HFFc6 (cell line): ENCODE measurements around the gene NACC1. TPM values are rescaled to one million over a fixed set of nuclear protein-coding genes. Genes with fewer than 3 reads are reported as not detected.

Source experiments
- DNase-seq: peaks from one replicate; pipeline ENCODE4 v3.0.0-alpha.2; 2018
- H3K27ac Mint-ChIP-seq: 2 replicates; pipeline ENCODE4 v1.8.0; 2020; ENCODE audit warnings: mild to moderate bottlenecking, mixed read lengths
- H3K27me3 Mint-ChIP-seq: 2 replicates; pipeline ENCODE4 v1.8.0; 2021; ENCODE audit warnings: mild to moderate bottlenecking, moderate library complexity, mixed read lengths; ENCODE audit not compliant: insufficient read depth
- H3K36me3 Mint-ChIP-seq: 2 replicates; pipeline ENCODE4 v1.8.0; 2021; ENCODE audit warnings: low read depth, mixed read lengths
- H3K4me1 Mint-ChIP-seq: 2 replicates; pipeline ENCODE4 v1.8.0; 2020; ENCODE audit warnings: low read depth, mixed read lengths
- H3K4me3 Mint-ChIP-seq: 2 replicates; pipeline ENCODE4 v1.8.0; 2020; ENCODE audit warnings: mild to moderate bottlenecking, moderate library complexity, mixed read lengths
- H3K9me3 Mint-ChIP-seq: 2 replicates; pipeline ENCODE4 v1.8.0; 2020; ENCODE audit warnings: mild to moderate bottlenecking, mixed read lengths
- total RNA-seq, 6 experiments: library from RNA; stranded (reverse); fragmentation: NEBNext Ultra II Directional; extraction: Animal tissue kit (Norgen Biotek cat#: 25700); gene quantifications; 2 replicates in 1 of 6; 3 replicates in 5 of 6; pipeline ENCODE4 v1.2.3, GENCODE V29; 2021
- TF ChIP-seq, protein P1 (sequence below): fragments of 200-600 bp; sonication (generic); IDR thresholded peaks from 2 replicates; pipeline ENCODE4 v1.5.0; 2021; ENCODE audit warnings: antibody characterized with exemption, mild to moderate bottlenecking

NACC1 gene
- total RNA-seq, 6 experiments from 2014 or later: 126 to 146 (median 139) TPM

DNA sequence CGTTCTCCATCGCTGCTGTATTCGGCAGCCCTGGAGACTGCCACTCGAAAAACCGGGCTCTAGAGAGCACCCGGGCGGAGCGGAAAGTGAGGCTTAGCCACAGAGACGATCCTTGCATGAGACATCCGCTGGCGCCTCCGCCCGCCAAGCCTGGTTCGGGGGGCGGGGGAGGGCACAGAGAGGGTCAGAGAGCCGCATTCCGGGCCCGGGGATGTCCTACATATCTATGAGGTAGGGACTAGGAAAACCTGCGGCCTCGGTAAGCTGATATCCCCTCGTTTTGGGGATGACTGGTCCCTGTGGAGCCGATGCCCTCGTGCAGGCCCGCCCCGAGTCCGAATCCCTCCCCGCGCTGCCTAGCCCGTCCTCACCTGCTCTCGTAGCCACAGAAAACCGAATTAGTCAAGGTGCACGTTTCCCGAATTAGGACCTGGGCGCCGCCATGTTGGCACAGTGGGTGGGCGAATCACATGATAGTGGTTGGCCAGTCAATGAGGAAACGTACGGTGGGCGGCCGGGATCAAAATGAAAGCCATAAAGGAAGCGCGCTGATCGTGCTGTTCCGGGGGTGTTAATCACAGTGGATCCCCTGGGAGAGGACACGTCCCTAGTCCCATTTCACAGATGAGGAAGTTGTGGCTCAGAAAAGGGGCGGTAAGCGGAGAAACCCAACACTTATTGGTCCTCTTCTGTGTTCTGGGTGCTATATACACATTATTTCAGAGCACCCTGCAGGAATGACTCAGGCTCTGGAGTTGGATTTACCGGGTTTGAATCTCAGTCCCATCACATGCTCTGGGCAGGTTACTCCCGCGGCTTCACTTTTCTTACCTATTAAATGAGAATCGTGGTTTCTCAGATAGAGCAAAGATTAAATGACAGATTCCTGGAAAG, 1.5 kb upstream of the NACC1 start, which contains the start of gene TRMT1:
Gene TRMT1 (minus strand): TSS at position 459 of the 894 bp plus-strand sequence. CDS start 341 bp downstream, at position 118.
- Mint-ChIP-seq H3K9me3 (no peaks in the 10 kb centered on the region), H3K27ac (peak within 1 kb of the TSS; percentile 95), H3K4me3 (peak within 1 kb of the TSS; percentile 99), H3K27me3 (no peaks in the 10 kb centered on the region; the same call in 1 of the 2 replicates), H3K36me3 (peaks cover 6% of the 10 kb centered on the region; the same call in 1 of the 2 replicates), H3K4me1 (peaks cover 46% of the 10 kb centered on the region)
- peak; percentile 93 for DNase-seq
- TF ChIP-seq, protein P1, sequence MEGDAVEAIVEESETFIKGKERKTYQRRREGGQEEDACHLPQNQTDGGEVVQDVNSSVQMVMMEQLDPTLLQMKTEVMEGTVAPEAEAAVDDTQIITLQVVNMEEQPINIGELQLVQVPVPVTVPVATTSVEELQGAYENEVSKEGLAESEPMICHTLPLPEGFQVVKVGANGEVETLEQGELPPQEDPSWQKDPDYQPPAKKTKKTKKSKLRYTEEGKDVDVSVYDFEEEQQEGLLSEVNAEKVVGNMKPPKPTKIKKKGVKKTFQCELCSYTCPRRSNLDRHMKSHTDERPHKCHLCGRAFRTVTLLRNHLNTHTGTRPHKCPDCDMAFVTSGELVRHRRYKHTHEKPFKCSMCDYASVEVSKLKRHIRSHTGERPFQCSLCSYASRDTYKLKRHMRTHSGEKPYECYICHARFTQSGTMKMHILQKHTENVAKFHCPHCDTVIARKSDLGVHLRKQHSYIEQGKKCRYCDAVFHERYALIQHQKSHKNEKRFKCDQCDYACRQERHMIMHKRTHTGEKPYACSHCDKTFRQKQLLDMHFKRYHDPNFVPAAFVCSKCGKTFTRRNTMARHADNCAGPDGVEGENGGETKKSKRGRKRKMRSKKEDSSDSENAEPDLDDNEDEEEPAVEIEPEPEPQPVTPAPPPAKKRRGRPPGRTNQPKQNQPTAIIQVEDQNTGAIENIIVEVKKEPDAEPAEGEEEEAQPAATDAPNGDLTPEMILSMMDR: no peak

DNA sequence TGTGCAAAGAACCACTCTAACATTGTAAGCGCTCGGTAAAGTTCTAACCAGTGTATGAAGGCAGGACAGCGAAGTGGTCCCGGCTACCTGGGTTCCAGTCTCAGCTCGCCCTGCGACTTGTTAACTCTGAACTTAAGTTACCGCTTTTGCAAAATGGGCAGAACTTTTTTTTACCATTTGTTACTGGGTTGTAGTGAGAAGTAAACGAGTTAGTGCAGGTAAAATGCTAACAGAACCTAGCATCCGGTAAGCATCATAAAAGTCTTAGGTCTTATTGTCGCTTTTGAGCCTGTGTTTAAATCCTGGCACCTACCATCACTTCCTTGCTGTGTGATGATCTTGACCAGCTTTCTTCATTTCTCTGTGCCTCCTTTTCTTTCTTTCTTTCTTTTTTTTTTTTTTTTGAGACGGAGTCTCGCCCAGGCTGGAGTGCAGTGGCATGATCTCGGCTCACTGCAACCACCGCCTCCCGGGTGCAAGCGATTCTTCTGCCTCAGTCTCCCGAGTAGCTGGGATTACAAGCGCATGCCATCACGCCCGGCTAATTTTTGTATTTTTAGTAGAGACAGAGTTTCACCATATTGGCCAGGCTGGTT, 790 bp upstream of the NACC1 start:
- H3K9me3 Mint-ChIP-seq: no peaks in the 10 kb centered on the region
- H3K4me3 Mint-ChIP-seq: peak overlapping the region; percentile 99
- TF ChIP-seq, protein P1: no peak
- DNase-seq: no peak
- no peaks in the 10 kb centered on the region; the same call in 1 of the 2 replicates for H3K27me3 Mint-ChIP-seq
- peaks cover 6% of the 10 kb centered on the region; the same call in 1 of the 2 replicates for H3K36me3 Mint-ChIP-seq
- H3K27ac Mint-ChIP-seq: peak overlapping the region; percentile 95
- H3K4me1 Mint-ChIP-seq: peaks cover 54% of the 10 kb centered on the region

DNA sequence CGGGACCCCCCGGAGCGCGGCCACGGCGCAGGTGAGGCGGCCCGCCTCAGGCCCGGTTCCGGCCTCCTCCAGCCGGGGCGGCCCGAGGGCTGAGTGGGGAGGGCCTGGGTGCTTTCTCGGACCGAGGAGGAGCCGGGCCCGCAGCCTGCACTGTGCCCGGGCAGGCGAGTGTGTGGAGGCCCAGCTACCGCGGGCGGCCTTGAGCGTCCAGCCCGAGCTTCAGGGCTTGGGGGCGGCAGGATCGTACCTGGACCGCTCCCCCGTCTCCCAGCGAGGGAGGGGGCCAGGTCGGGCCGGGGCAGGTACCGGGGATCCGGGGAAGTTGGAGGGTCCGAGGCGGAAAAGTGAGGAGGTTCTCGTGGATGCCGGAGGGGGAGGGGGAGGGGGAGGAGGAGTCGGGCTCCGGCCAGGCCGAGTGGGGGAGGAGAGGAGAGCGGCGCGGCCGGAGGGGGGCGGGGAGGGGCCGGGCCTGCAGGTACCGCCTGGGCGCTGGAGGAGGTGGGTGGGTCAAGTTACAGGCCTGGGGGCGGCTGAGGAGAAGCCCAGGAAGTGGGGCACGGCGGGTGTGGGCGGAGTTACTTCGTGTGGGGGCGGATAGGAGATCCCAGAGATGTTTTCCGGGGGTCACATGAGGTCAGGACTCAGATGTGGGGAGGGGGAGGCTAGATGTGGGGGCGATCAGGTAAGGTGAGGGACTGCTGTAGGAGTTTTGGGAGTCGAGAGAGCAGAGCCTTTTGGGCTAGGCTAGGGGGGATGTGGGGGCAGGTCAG, 545 bp downstream of the NACC1 start:
- peaks cover 60% of the 10 kb centered on the region for H3K4me1 Mint-ChIP-seq
- peaks cover 6% of the 10 kb centered on the region; the same call in 1 of the 2 replicates for H3K36me3 Mint-ChIP-seq
- no peaks in the 10 kb centered on the region for H3K9me3 Mint-ChIP-seq
- H3K27me3 Mint-ChIP-seq: no peaks in the 10 kb centered on the region; the same call in 1 of the 2 replicates
- peak overlapping the region; percentile 91 for H3K27ac Mint-ChIP-seq
- TF ChIP-seq, protein P1: no peak
- DNase-seq: no peak
- H3K4me3 Mint-ChIP-seq: peak overlapping the region; percentile 89

DNA sequence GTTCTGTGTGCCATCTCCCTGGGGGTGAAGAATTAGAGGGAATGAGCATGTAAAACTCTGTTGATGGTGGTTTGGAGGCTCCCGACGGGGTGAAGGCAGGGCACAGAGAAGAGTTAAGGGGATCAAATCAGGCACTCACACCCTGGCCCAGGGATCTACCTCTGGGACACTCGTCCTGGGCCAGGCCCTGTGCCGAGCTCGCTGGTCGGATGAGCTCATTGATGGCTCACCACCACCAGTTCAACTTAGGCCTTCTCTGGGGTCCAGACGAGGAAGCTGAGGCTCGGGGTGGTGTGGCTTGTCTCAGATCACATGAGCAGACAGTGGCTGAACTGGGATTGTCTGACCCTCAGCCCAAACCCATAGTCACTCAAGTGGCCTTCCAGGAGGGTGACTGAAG, 1.6 kb downstream of the NACC1 start:
- Mint-ChIP-seq H3K27ac (peak overlapping the region; percentile 91), H3K36me3 (peaks cover 6% of the 10 kb centered on the region; the same call in 1 of the 2 replicates), H3K4me1 (peaks cover 60% of the 10 kb centered on the region), H3K9me3 (no peaks in the 10 kb centered on the region), H3K4me3 (peak overlapping the region; percentile 89), H3K27me3 (no peaks in the 10 kb centered on the region; the same call in 1 of the 2 replicates)
- DNase-seq: no peak
- TF ChIP-seq, protein P1: no peak

DNA sequence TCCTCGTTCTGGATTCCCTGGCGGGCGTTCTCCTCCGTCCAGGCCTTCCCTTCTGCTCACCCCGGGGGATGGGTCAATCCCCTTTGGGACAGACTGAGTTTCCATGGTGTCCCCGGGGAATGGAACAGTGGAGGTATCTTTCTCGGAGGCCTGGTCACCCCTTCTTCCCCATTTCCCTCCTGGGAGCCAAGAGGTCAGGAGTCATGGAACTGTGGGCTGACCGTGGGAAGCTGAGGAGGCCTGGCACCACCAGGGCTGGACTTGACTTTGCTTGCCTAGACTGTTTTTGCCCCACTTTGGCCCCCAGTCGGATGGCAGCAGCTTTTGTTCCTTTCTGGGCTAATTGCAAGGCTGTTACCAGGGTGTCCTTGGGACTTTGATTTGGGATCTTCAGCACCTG, 2.0 kb downstream of the NACC1 start:
- peak overlapping the region; percentile 89 for H3K4me3 Mint-ChIP-seq
- H3K9me3 Mint-ChIP-seq: no peaks in the 10 kb centered on the region
- no peaks in the 10 kb centered on the region; the same call in 1 of the 2 replicates for H3K27me3 Mint-ChIP-seq
- peaks cover 57% of the 10 kb centered on the region for H3K4me1 Mint-ChIP-seq
- H3K27ac Mint-ChIP-seq: peak overlapping the region; percentile 91
- peaks cover 6% of the 10 kb centered on the region; the same call in 1 of the 2 replicates for H3K36me3 Mint-ChIP-seq
- TF ChIP-seq, protein P1: no peak
- DNase-seq: no peak
